Right atrium auricular region (tissue), 2 donors: Measurements from ENCODE around the gene HDAC7. TPM values are rescaled to one million over a fixed set of nuclear protein-coding genes. Genes with fewer than 3 reads are reported as not detected.

Source experiments
- DNase-seq: peaks from one replicate; pipeline ENCODE4 v3.0.0-alpha.2; 2019; ENCODE audit warnings: low spot score
- H3K27ac ChIP-seq, 2 donors: fragments of 200-600 bp; sonication (generic); 1 replicate in 1 of 2; 2 replicates in 1 of 2; pipeline ENCODE4 v1.5.1; 2016 to 2019
- H3K27me3 ChIP-seq, 2 donors: fragments of 200-600 bp; sonication (generic); one replicate each; pipeline versions ENCODE4 v1.5.1 to v1.6.0; 2017 to 2019
- H3K36me3 ChIP-seq: fragments of 200-600 bp; sonication (generic); one replicate; pipeline ENCODE4 v1.5.1; 2016
- H3K4me1 ChIP-seq, 2 donors: fragments of 200-600 bp; sonication (generic); one replicate each; pipeline versions ENCODE4 v1.5.1 to v1.6.0; 2017 to 2019
- H3K4me3 ChIP-seq, 2 donors: fragments of 200-600 bp; sonication (generic); 1 replicate in 1 of 2; 2 replicates in 1 of 2; pipeline ENCODE4 v1.5.1; 2017 to 2019; ENCODE audit warnings: mild to moderate bottlenecking in 1 of 2, moderate library complexity in 1 of 2
- H3K9me3 ChIP-seq, 2 donors: fragments of 200-600 bp; sonication (generic); one replicate each; pipeline ENCODE4 v1.5.1; 2019
- total RNA-seq, 2 donors: library from RNA; depleted of rRNA; stranded (reverse); fragments of >200 nt; gene quantifications; one replicate each; pipeline ENCODE4 v1.1.0, GENCODE V29; 2016
- TF ChIP-seq, protein P1 (sequence below), 2 donors: fragments of 200-600 bp; sonication (generic); IDR thresholded peaks; one replicate each; pipeline ENCODE4 v1.5.1; 2019; ENCODE audit warnings: antibody characterized with exemption in 2 of 2

Gene HDAC7
- total RNA-seq, 2 donors from 2014 or later, result 33.4 to 60.2 TPM

DNA sequence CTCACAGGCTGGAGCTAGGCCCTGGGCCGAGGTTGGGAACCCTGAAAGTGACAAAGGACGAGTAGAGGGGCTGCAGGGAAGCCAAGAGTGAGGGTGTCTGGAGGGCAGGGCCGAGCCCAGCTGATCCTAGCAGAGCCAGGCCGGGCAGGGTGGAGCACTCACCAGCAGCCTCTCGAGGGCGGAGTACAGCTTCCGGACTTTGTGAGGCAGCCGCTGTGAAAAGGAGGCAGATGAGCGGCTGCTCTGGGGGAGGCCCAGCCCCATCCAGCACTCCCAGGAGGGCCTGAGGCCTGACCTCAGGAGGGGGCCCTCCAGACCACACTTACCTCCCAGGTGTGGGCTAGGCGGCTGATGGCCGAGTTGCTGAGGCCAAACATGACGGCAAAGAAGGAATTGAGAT lies 79.7 kb downstream of the HDAC7 start:
- H3K9me3 ChIP-seq, result no peaks in the 10 kb centered on the region
- H3K36me3 ChIP-seq, result no peaks in the 10 kb centered on the region
- TF ChIP-seq, protein P1, sequence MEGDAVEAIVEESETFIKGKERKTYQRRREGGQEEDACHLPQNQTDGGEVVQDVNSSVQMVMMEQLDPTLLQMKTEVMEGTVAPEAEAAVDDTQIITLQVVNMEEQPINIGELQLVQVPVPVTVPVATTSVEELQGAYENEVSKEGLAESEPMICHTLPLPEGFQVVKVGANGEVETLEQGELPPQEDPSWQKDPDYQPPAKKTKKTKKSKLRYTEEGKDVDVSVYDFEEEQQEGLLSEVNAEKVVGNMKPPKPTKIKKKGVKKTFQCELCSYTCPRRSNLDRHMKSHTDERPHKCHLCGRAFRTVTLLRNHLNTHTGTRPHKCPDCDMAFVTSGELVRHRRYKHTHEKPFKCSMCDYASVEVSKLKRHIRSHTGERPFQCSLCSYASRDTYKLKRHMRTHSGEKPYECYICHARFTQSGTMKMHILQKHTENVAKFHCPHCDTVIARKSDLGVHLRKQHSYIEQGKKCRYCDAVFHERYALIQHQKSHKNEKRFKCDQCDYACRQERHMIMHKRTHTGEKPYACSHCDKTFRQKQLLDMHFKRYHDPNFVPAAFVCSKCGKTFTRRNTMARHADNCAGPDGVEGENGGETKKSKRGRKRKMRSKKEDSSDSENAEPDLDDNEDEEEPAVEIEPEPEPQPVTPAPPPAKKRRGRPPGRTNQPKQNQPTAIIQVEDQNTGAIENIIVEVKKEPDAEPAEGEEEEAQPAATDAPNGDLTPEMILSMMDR (IDR thresholded peaks at IDR 0.05), result no peak
- peaks cover 0 to 74% of the 10 kb centered on the region in 2 donors for H3K4me1 ChIP-seq
- no peaks in the 10 kb centered on the region for H3K27me3 ChIP-seq
- H3K27ac ChIP-seq, result peak overlapping the region; percentile 41 to 47
- DNase-seq, result peak; percentile 74
- no peak overlapping the region for H3K4me3 ChIP-seq

DNA sequence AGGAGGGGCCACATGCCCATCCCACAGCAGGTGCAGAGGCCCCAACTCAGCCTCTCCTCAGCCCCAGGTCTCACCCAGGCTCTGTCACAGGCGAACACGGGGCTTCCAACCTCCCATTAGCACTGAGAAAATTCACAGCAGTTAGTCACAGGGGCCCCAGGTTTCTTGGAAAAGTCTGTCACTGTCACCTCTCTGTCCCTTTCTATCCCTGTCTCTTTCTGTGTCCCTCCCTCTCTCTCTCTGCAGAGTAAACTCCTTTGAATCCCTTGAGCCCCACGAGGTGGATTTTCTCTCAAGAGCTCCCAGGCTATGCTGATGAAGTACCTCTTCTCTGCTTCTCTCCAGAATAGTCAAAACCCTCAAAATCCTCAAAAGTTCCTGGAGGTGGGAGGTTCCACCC lies 80.4 kb downstream of the HDAC7 start:
- TF ChIP-seq, protein P1 (IDR thresholded peaks at IDR 0.05), result no peak
- no peaks in the 10 kb centered on the region for H3K36me3 ChIP-seq
- H3K4me3 ChIP-seq, result no peak overlapping the region
- H3K27ac ChIP-seq, result peak overlapping the region; percentile 41 to 83
- no peak for DNase-seq
- no peaks in the 10 kb centered on the region for H3K9me3 ChIP-seq
- H3K4me1 ChIP-seq, result peaks cover 0 to 81% of the 10 kb centered on the region in 2 donors
- H3K27me3 ChIP-seq, result no peaks in the 10 kb centered on the region

DNA sequence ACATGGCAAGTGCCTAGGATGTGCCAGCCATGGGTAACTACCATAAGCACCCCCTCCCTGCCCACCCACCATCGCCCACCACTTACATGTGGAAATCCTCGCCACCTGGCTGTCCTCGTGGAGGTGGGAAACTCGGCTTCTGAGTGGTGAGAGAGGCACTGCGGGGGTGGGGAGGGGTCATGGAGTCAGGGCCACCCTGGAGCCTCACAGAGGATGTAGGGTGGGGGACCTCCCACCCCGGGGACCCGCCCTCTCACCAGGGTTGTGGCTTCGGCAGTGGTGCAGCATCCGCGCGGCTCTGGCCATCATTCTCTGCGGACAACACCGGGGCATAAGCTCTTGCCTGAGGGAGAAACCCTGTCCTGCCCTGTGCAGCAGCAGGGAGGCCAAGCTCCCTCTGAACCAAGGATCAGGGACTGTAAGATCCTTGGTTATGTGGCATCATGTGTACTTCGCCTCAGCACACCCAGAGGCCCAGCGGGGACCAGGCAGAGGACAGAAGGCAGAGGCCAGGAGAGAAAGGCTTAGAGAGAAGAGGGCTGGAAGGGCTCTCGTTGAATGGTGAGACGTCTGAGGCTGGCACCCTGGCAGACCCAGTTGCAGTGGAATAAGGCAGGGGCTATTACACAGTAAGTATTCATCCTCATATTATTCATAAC lies 81.6 kb downstream of the HDAC7 start:
- H3K36me3 ChIP-seq, result no peaks in the 10 kb centered on the region
- peaks cover 0 to 84% of the 10 kb centered on the region in 2 donors for H3K4me1 ChIP-seq
- peak overlapping the region; percentile 83 to 87 for H3K27ac ChIP-seq
- H3K27me3 ChIP-seq, result no peaks in the 10 kb centered on the region
- H3K4me3 ChIP-seq, result no peak overlapping the region
- TF ChIP-seq, protein P1 (IDR thresholded peaks at IDR 0.05), result no peak
- DNase-seq, result no peak
- no peaks in the 10 kb centered on the region for H3K9me3 ChIP-seq

DNA sequence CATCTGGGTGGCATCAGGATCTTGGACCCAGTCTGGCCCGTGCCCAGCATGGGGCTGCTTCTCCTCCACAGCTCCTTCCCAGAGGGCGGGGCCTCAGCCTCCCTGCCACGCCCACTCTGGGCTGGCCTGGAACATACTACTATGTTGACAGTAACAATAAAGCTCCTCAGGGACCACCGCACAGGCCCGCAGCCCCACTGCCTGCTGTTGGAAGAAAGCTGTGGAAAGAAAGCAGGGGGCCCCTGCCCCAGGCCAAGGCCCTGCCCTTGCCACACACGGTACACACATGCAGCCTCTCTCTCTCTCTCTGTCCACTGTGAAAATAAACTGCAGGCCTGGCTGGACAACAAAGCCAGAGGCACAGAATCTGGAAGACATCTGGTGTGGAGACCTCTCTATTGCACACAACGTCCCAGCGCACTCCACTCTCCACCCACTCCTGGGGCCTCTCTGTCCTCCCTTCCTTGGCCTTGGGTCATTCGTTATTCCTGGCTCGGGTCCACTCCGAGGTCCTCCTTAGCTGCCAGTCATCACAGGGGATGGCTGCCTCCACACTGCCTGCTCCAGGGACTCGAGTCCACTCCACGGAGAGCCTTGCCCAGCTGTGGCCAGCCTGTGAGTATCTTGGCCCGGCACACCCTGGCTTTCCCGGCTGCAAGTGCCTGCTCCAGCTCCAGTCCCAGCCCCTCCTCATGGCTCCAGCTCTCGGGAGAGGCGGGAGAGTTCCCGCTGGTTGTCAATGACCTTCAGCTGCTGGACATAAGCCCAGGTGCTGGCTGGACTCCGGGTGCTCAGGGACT lies 82.6 kb downstream of the HDAC7 start:
- peak; percentile 90 for DNase-seq
- Histone ChIP-seq H3K27ac (peak overlapping the region; percentile 83 to 87), H3K36me3 (no peaks in the 10 kb centered on the region), H3K4me1 (peaks cover 0 to 81% of the 10 kb centered on the region in 2 donors), H3K27me3 (no peaks in the 10 kb centered on the region), H3K4me3 (peak overlapping the region in 1 of 2 donors; percentile 14), H3K9me3 (no peaks in the 10 kb centered on the region)
- TF ChIP-seq, protein P1 (IDR thresholded peaks at IDR 0.05), result no peak

DNA sequence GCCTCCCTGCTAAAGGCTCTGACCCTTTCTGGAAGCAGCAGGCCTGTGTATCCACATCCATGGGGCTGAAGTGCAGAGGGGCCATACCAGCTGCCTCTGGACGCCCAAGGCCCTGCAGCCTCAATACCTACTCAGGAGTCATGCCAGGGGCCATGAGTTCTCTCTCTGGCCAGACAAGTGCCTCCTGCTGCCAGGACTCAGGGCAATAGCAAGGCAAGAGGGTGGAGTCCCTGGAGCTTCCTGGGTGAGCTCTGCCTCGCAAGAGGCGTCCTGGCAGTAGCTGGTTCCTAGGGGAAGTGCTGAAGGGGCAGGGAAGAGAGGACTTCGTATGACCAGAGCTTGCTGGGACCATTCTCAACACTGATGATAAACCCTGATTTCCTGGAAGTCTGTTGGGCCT lies 83.5 kb downstream of the HDAC7 start:
- no peaks in the 10 kb centered on the region for H3K36me3 ChIP-seq
- peak overlapping the region; percentile 83 to 87 for H3K27ac ChIP-seq
- no peak overlapping the region for H3K4me3 ChIP-seq
- no peaks in the 10 kb centered on the region for H3K27me3 ChIP-seq
- TF ChIP-seq, protein P1 (IDR thresholded peaks at IDR 0.05), result no peak
- no peak for DNase-seq
- peaks cover 0 to 77% of the 10 kb centered on the region in 2 donors for H3K4me1 ChIP-seq
- H3K9me3 ChIP-seq, result no peaks in the 10 kb centered on the region
